ENCODE data around the gene RRAS2. TPM values are rescaled to one million over a fixed set of nuclear protein-coding genes. Genes with fewer than 3 reads are reported as not detected.

Gene RRAS2
- polyA plus RNA-seq, 3 donors = 0.19 to 0.31 TPM; not detected in 1

- H3K27me3 Mint-ChIP-seq (ENCODE audit: low read depth in 3 of 3) = peaks cover 9 to 29% (median 13%) of the 10 kb centered on the region in 3 donors
- no peak overlapping the region for H3K4me2 ChIP-seq (replicated peaks; ENCODE audit: extremely low read depth, low read length, poor library complexity, severe bottlenecking)
- peaks cover 0 to 3% (median 0%) of the 10 kb centered on the region in 7 donors for H3K9me3 Mint-ChIP-seq
- H3K79me2 ChIP-seq (ENCODE audit: insufficient read depth, low read length) = no peaks in the 10 kb centered on the region
- H3K27ac ChIP-seq (ENCODE audit: low read depth in 1 of 2, low read length in 2 of 2) = no peak overlapping the region
- H3K4me3 Mint-ChIP-seq = no peak overlapping the region
- H3K4me1 Mint-ChIP-seq = peaks cover 20% of the 10 kb centered on the region
- TF ChIP-seq CTCF (IDR thresholded peaks at IDR 0.05) = no peak
- H3K27me3 ChIP-seq (ENCODE audit: control insufficient read depth in 2 of 2, insufficient read depth in 2 of 2, low read length in 2 of 2) = peaks cover 14 to 16% of the 10 kb centered on the region in 2 donors
- H3K4me3 ChIP-seq (replicated peaks in 1 of 3; ENCODE audit: low read depth in 2 of 3, low read length in 3 of 3) = no peak overlapping the region
- intact Hi-C loops (cut with micrococcal nuclease) = no loop called here
- H3K9me3 ChIP-seq (replicated peaks in 1 of 2; ENCODE audit: control insufficient read depth in 1 of 2, insufficient read depth in 1 of 2, low read length in 2 of 2) = no peaks in the 10 kb centered on the region
- no peaks in the 10 kb centered on the region for H4K20me1 ChIP-seq (ENCODE audit: insufficient read depth, low read length)
- H3K36me3 Mint-ChIP-seq = peaks cover 0 to 2% of the 10 kb centered on the region in 2 donors
- no peak overlapping the region for H3K27ac Mint-ChIP-seq
- DNase-seq = no peak
- no peak overlapping the region for H3K9ac ChIP-seq (ENCODE audit: insufficient read depth, low read length, poor library complexity, severe bottlenecking)
- H2AFZ ChIP-seq (ENCODE audit: insufficient read depth, low read depth, low read length, poor library complexity, severe bottlenecking) = no peak overlapping the region
- H3K36me3 ChIP-seq (replicated peaks in 1 of 2; ENCODE audit: control insufficient read depth in 1 of 2, insufficient read depth in 2 of 2, low read length in 2 of 2) = no peaks in the 10 kb centered on the region
- H3K4me1 ChIP-seq (ENCODE audit: control insufficient read depth in 1 of 2, insufficient read depth in 2 of 2, low read length in 2 of 2) = peaks cover 17 to 18% of the 10 kb centered on the region in 2 donors
Measured at GRCh38 chr11:14275076-14275475, 83.9 kb downstream of the RRAS2 start.

- H3K79me2 ChIP-seq (ENCODE audit: insufficient read depth, low read length) = no peaks in the 10 kb centered on the region
- Mint-ChIP-seq H3K4me1 (peaks cover 21% of the 10 kb centered on the region), H3K4me3 (no peak overlapping the region), H3K36me3 (peaks cover 0 to 2% of the 10 kb centered on the region in 2 donors), H3K9me3 (peaks cover 0 to 3% (median 0%) of the 10 kb centered on the region in 7 donors), H3K27me3 (ENCODE audit: low read depth in 3 of 3) (peaks cover 13 to 34% (median 14%) of the 10 kb centered on the region in 3 donors), H3K27ac (no peak overlapping the region)
- no peak for DNase-seq
- no CpG with 5 or more reads among the region's 2 CpGs for WGBS (ENCODE audit: insufficient coverage)
- H3K36me3 ChIP-seq (replicated peaks in 1 of 2; ENCODE audit: control insufficient read depth in 1 of 2, insufficient read depth in 2 of 2, low read length in 2 of 2) = no peaks in the 10 kb centered on the region
- intact Hi-C loops (cut with micrococcal nuclease) = no loop called here
- H4K20me1 ChIP-seq (ENCODE audit: insufficient read depth, low read length) = no peaks in the 10 kb centered on the region
- H3K9ac ChIP-seq (ENCODE audit: insufficient read depth, low read length, poor library complexity, severe bottlenecking) = no peak overlapping the region
- no peak overlapping the region for H2AFZ ChIP-seq (ENCODE audit: insufficient read depth, low read depth, low read length, poor library complexity, severe bottlenecking)
- peaks cover 17 to 20% of the 10 kb centered on the region in 2 donors for H3K4me1 ChIP-seq (ENCODE audit: control insufficient read depth in 1 of 2, insufficient read depth in 2 of 2, low read length in 2 of 2)
- H3K9me3 ChIP-seq (replicated peaks in 1 of 2; ENCODE audit: control insufficient read depth in 1 of 2, insufficient read depth in 1 of 2, low read length in 2 of 2) = no peaks in the 10 kb centered on the region
- no peak for TF ChIP-seq CTCF (IDR thresholded peaks at IDR 0.05)
- H3K27me3 ChIP-seq (ENCODE audit: control insufficient read depth in 2 of 2, insufficient read depth in 2 of 2, low read length in 2 of 2) = peaks cover 16 to 17% of the 10 kb centered on the region in 2 donors
- no peak overlapping the region for H3K4me3 ChIP-seq (replicated peaks in 1 of 3; ENCODE audit: low read depth in 2 of 3, low read length in 3 of 3)
- no peak overlapping the region for H3K4me2 ChIP-seq (replicated peaks; ENCODE audit: extremely low read depth, low read length, poor library complexity, severe bottlenecking)
- no peak overlapping the region for H3K27ac ChIP-seq (ENCODE audit: low read depth in 1 of 2, low read length in 2 of 2)
Measured at GRCh38 chr11:14273895-14274294, 85.1 kb downstream of the RRAS2 start.

All from CD14-positive monocyte (primary cell).